ENCODE data around the gene U2AF1L4.

The U2AF1L4 gene

GRCh38 chr19:35745328-35746086 is at the start of gene U2AF1L4, which contains the start of gene PSENEN:
TSS of gene U2AF1L4 (minus strand) at chr19:35745418. CDS start at chr19:35745391, 27 bp downstream.
TSS of gene PSENEN (plus strand) at chr19:35745651. CDS start at chr19:35745931, 280 bp downstream.
- DNase-seq = peak; percentile 96

GRCh38 chr19:35793381-35794165 is 48.4 kb upstream of the U2AF1L4 start:
- DNase-seq = no peak

- DNase-seq = no peak
Measured at GRCh38 chr19:35792888-35793287, 47.7 kb upstream of the U2AF1L4 start.

- DNase-seq = no peak
Measured at GRCh38 chr19:35792312-35792711, 47.1 kb upstream of the U2AF1L4 start.

GRCh38 chr19:35791814-35792279 is 46.6 kb upstream of the U2AF1L4 start:
- no peak for DNase-seq

GRCh38 chr19:35790981-35791813 is 46.0 kb upstream of the U2AF1L4 start:
- DNase-seq = peak; percentile 43

GRCh38 chr19:35789978-35790944 is 45.0 kb upstream of the U2AF1L4 start:
- DNase-seq = no peak

GRCh38 chr19:35789195-35789977 is 44.2 kb upstream of the U2AF1L4 start:
- DNase-seq = no peak

- DNase-seq = no peak
Measured at GRCh38 chr19:35788205-35788960, 43.2 kb upstream of the U2AF1L4 start.

- DNase-seq = no peak
Measured at GRCh38 chr19:35787227-35787799, 42.1 kb upstream of the U2AF1L4 start.

- DNase-seq = no peak
Measured at GRCh38 chr19:35786299-35787160, 41.3 kb upstream of the U2AF1L4 start.

GRCh38 chr19:35785339-35785627 is 40.1 kb upstream of the U2AF1L4 start:
- no peak for DNase-seq

- DNase-seq = no peak
Measured at GRCh38 chr19:35784503-35785338, 39.5 kb upstream of the U2AF1L4 start.

GRCh38 chr19:35783469-35784434 is 38.5 kb upstream of the U2AF1L4 start:
- DNase-seq = no peak

- no peak for DNase-seq
Measured at GRCh38 chr19:35782589-35782988, 37.4 kb upstream of the U2AF1L4 start.

GRCh38 chr19:35781650-35782049 is 36.4 kb upstream of the U2AF1L4 start:
- no peak for DNase-seq

GRCh38 chr19:35780717-35781116 is 35.5 kb upstream of the U2AF1L4 start:
- DNase-seq = no peak

Measured in retina (tissue), 1 donor.